Endothelial cell of umbilical vein (primary cell): ENCODE data around the gene TSPAN18. TPM values are rescaled to one million over a fixed set of nuclear protein-coding genes. Genes with fewer than 3 reads are reported as not detected.

Experiments
- BruUV-seq: library from RNA; stranded (reverse); fragments of 400-500 nt; replicated peaks from 2 replicates; lab custom pipeline; 2021; lab: Mats Ljungman, UMichigan
- CTCF ChIA-PET: fragments of 300-600, 350-600 bp; sonication (Branson Sonifier 250); formaldehyde crosslinking; loops from one replicate; lab custom pipeline; 2021; ENCODE audit warnings: antibody characterized with exemption, inconsistent platforms; lab: Charles Lee
- POLR2A ChIA-PET: fragments of 300-600, 350-600 bp; sonication (Branson Sonifier 250); formaldehyde crosslinking; loops from one replicate; lab custom pipeline; 2021; ENCODE audit warnings: antibody characterized with exemption, inconsistent platforms; lab: Charles Lee
- DNase-seq: peaks from one replicate; pipeline ENCODE4 v3.0.0-alpha.2; 2011; ENCODE audit warnings: low read depth, low spot score
- FAIRE-seq: peaks from 2 replicates; lab custom pipeline; 2011; peaks lifted over from hg19 to GRCh38; lab: Jason Lieb, UNC
- H2AFZ ChIP-seq: 2 replicates; pipeline ENCODE4 v1.6.0; 2012; ENCODE audit warnings: low read depth, low read length, control low read depth, inconsistent platforms
- H3K27ac ChIP-seq: 2 replicates; pipeline ENCODE4 v1.5.1; 2011; ENCODE audit warnings: low read depth, mild to moderate bottlenecking, control low read depth, low read length, moderate library complexity; ENCODE audit not compliant: insufficient read depth
- H3K27me3 ChIP-seq, 2 experiments: 2 replicates each; pipeline versions ENCODE4 v1.6.0 to v1.6.1; 2011; ENCODE audit warnings: low read length in 2 of 2, mixed read lengths in 1 of 2; ENCODE audit not compliant: control insufficient read depth in 2 of 2, insufficient read depth in 2 of 2
- H3K36me3 ChIP-seq, 2 experiments: 2 replicates in 1 of 2; 3 replicates in 1 of 2; pipeline ENCODE4 v1.5.1; 2011; ENCODE audit warnings: low read length in 2 of 2, mild to moderate bottlenecking in 1 of 2, moderate library complexity in 1 of 2; ENCODE audit not compliant: control insufficient read depth in 2 of 2, insufficient read depth in 2 of 2; ENCODE audit errors: extremely low read depth in 1 of 2
- H3K4me1 ChIP-seq: 3 replicates; pipeline ENCODE4 v1.5.1; 2011; ENCODE audit warnings: mild to moderate bottlenecking, low read length; ENCODE audit not compliant: control insufficient read depth, insufficient read depth; ENCODE audit errors: extremely low read depth
- H3K4me2 ChIP-seq: 2 replicates; pipeline ENCODE4 v1.6.1; 2011; ENCODE audit warnings: low read length, control low read depth, mixed read lengths; ENCODE audit not compliant: insufficient read depth
- H3K4me3 ChIP-seq, 3 experiments: fragments of 200-600 bp in 1 of 3; sonication (generic), shearing (Covaris generic) in 1 of 3; replicated peaks in 1 of 3; 2 replicates each; pipeline ENCODE4 v1.5.1; 2011 to 2016; ENCODE audit warnings: control low read depth in 3 of 3, low read length in 3 of 3, mild to moderate bottlenecking in 2 of 3, inconsistent platforms in 1 of 3, low read depth in 1 of 3, moderate library complexity in 1 of 3; ENCODE audit not compliant: insufficient read depth in 1 of 3
- H3K79me2 ChIP-seq: 2 replicates; pipeline ENCODE4 v1.6.0; 2012; ENCODE audit warnings: low read length, inconsistent platforms; ENCODE audit not compliant: control insufficient read depth, insufficient read depth
- H3K9ac ChIP-seq: replicated peaks from 2 replicates; pipeline ENCODE3; 2011; ENCODE audit warnings: low read length, control low read depth; ENCODE audit not compliant: insufficient read depth; ENCODE audit errors: extremely low read depth
- H3K9me1 ChIP-seq: replicated peaks from 3 replicates; pipeline ENCODE4 v1.6.0; 2011; ENCODE audit warnings: mild to moderate bottlenecking, low read length; ENCODE audit not compliant: control insufficient read depth, insufficient read depth; ENCODE audit errors: extremely low read depth
- H3K9me3 ChIP-seq: replicated peaks from 2 replicates; pipeline ENCODE4 v1.5.1; 2012; ENCODE audit warnings: low read length, inconsistent platforms; ENCODE audit not compliant: control insufficient read depth, insufficient read depth
- H4K20me1 ChIP-seq: replicated peaks from 2 replicates; pipeline ENCODE3; 2011; ENCODE audit warnings: mild to moderate bottlenecking, low read length; ENCODE audit not compliant: control insufficient read depth, insufficient read depth; ENCODE audit errors: extremely low read depth
- EZH2 ChIP-seq: IDR thresholded peaks from 2 replicates; pipeline ENCODE4 v1.6.1; 2012; ENCODE audit warnings: borderline replicate concordance, low read depth, mild to moderate bottlenecking, moderate library complexity, low read length, inconsistent platforms; ENCODE audit not compliant: severe bottlenecking
- FOS ChIP-seq: IDR thresholded peaks from 2 replicates; pipeline ENCODE4 v1.6.1; 2011; ENCODE audit warnings: mild to moderate bottlenecking, low read length, moderate library complexity, borderline replicate concordance; ENCODE audit not compliant: insufficient read depth
- GATA2 ChIP-seq: IDR thresholded peaks from 2 replicates; pipeline ENCODE4 v1.7.0; 2011; ENCODE audit warnings: low read depth, mild to moderate bottlenecking, moderate library complexity, mixed read lengths, low read length; ENCODE audit not compliant: insufficient read length, insufficient read depth
- JUN ChIP-seq: IDR thresholded peaks from 2 replicates; pipeline ENCODE4 v1.6.1; 2011; ENCODE audit warnings: borderline replicate concordance, low read depth; ENCODE audit not compliant: insufficient read length, insufficient read depth
- MYC ChIP-seq: IDR thresholded peaks from one replicate; pipeline ENCODE4 v1.6.1; 2011; ENCODE audit warnings: mild to moderate bottlenecking, low read depth, low read length
- POLR2A ChIP-seq: IDR thresholded peaks from 2 replicates; pipeline ENCODE4 v1.6.1; 2012; ENCODE audit warnings: low read depth, mild to moderate bottlenecking, control low read depth, low read length
- POLR2AphosphoS5 ChIP-seq: IDR thresholded peaks from 2 replicates; pipeline ENCODE4 v1.6.1; 2012; ENCODE audit warnings: low read depth, mild to moderate bottlenecking, control low read depth, low read length, moderate library complexity; ENCODE audit not compliant: insufficient read depth
- dilution Hi-C: fragments of 300-500 bp; cut with MboI; formaldehyde crosslinking; loops from one replicate; pipeline ENCODE4 v1.15.0; 2019; ENCODE audit warnings: low sequenced_read_pairs; ENCODE audit not compliant: extremely low pct_ligation_motif_present
- intact Hi-C: fragments of 100-400 bp; cut with micrococcal nuclease; formaldehyde crosslinking; loops from one replicate; pipeline ENCODE4 v1.10.0; 2022
- polyA plus RNA-seq, 4 experiments: library from polyadenylated mRNA; depleted of rRNA in 3 of 4; stranded (reverse) in 3 of 4; unstranded in 1 of 4; fragments of >200 nt; gene quantifications; 2 replicates each; pipeline versions ENCODE4 v1.2.1 to v1.2.3, GENCODE V29; 2011 to 2012; ENCODE audit warnings: missing spikeins in 1 of 4
- total RNA-seq: library from RNA; stranded (reverse); gene quantifications from 2 replicates; pipeline ENCODE4 v1.2.3, GENCODE V29; 2021
- TF ChIP-seq, protein P1 (sequence below), 2 donors: IDR thresholded peaks; 1 replicate in 1 of 2; 2 replicates in 1 of 2; pipeline ENCODE4 v1.5.1; 2011; ENCODE audit warnings: low read length in 2 of 2, mild to moderate bottlenecking in 2 of 2, moderate library complexity in 2 of 2, control low read depth in 1 of 2, inconsistent platforms in 1 of 2, low read depth in 1 of 2; ENCODE audit not compliant: insufficient read depth in 1 of 2; ENCODE audit errors: extremely low read depth in 1 of 2
- TF ChIP-seq, protein P2 (sequence below): IDR thresholded peaks from 2 replicates; pipeline ENCODE4 v1.6.1; 2011; ENCODE audit not compliant: insufficient read depth, insufficient read length

TSPAN18 gene
- total and polyA plus RNA-seq, 2 donors (not counting 3 experiments of a cell fraction or from before 2014, with no cell fraction given), result 32.2 to 118 TPM

DNA sequence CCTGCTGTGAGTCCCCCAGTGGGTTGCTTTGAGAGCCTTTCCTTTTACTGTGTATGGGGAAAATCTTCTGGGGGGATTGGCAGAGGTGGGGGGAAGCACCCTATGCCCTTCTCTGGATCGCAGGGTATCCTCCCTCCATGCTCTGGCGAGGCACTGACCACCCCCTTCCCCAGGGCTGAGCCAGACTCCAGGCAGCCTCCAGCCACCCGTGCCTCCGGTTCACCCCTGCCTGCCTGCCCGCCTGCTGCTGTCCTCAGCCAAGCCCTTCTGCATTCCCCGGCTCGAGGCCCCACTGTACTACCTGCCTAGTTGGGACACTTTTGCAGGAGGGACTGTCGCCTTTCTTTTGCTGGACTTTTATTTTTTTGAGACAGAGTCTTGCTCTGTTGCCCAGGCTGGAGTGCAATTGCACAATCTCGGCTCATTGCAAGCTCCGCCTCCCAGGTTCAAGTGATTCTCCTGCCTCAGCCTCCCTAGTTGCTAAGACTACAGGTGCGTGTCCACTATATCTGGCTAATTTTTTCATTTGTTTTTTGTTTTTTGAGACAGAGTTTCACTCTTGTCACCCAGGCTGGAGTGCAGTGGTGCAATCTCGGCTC lies 247.7 kb downstream of the TSPAN18 start:
- dilution Hi-C loops (no loop called here), intact Hi-C loops (no loop called here)
- no peak overlapping the region for H3K9ac ChIP-seq
- CTCF ChIA-PET, result no interaction called here
- peaks cover 25% of the 10 kb centered on the region for H3K4me1 ChIP-seq
- H3K9me1 ChIP-seq, result no peaks in the 10 kb centered on the region
- H3K79me2 ChIP-seq, result no peaks in the 10 kb centered on the region
- TF ChIP-seq JUN (no peak), POLR2A (no peak), EZH2 (no peak), POLR2AphosphoS5 (no peak), FOS (no peak), GATA2 (no peak), MYC (no peak)
- TF ChIP-seq, protein P1, sequence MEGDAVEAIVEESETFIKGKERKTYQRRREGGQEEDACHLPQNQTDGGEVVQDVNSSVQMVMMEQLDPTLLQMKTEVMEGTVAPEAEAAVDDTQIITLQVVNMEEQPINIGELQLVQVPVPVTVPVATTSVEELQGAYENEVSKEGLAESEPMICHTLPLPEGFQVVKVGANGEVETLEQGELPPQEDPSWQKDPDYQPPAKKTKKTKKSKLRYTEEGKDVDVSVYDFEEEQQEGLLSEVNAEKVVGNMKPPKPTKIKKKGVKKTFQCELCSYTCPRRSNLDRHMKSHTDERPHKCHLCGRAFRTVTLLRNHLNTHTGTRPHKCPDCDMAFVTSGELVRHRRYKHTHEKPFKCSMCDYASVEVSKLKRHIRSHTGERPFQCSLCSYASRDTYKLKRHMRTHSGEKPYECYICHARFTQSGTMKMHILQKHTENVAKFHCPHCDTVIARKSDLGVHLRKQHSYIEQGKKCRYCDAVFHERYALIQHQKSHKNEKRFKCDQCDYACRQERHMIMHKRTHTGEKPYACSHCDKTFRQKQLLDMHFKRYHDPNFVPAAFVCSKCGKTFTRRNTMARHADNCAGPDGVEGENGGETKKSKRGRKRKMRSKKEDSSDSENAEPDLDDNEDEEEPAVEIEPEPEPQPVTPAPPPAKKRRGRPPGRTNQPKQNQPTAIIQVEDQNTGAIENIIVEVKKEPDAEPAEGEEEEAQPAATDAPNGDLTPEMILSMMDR (IDR thresholded peaks at IDR 0.05; ENCODE audit: extremely low read depth in 1 of 2, insufficient read depth in 1 of 2, low read depth in 1 of 2, low read length in 2 of 2), result no peak
- TF ChIP-seq, protein P2, sequence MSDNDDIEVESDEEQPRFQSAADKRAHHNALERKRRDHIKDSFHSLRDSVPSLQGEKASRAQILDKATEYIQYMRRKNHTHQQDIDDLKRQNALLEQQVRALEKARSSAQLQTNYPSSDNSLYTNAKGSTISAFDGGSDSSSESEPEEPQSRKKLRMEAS, result no peak
- DNase-seq (no peak), FAIRE-seq (no peak)
- no peak overlapping the region for H3K27ac ChIP-seq
- H3K36me3 ChIP-seq, result no peaks in the 10 kb centered on the region
- H3K9me3 ChIP-seq, result no peaks in the 10 kb centered on the region
- H4K20me1 ChIP-seq, result no peaks in the 10 kb centered on the region
- no TSS peak for BruUV-seq
- no peak overlapping the region for H3K4me3 ChIP-seq
- H2AFZ ChIP-seq, result no peak overlapping the region
- no peak overlapping the region for H3K4me2 ChIP-seq
- POLR2A ChIA-PET, result no interaction called here
- H3K27me3 ChIP-seq, result peaks cover 0 to 3% of the 10 kb centered on the region in 2 experiments
